ENCODE measurements around the gene MGAT4B. TPM values are rescaled to one million over a fixed set of nuclear protein-coding genes. Genes with fewer than 3 reads are reported as not detected.

Gene MGAT4B
- total RNA-seq, 2 experiments from 2014 or later = 141 to 145 TPM

DNA sequence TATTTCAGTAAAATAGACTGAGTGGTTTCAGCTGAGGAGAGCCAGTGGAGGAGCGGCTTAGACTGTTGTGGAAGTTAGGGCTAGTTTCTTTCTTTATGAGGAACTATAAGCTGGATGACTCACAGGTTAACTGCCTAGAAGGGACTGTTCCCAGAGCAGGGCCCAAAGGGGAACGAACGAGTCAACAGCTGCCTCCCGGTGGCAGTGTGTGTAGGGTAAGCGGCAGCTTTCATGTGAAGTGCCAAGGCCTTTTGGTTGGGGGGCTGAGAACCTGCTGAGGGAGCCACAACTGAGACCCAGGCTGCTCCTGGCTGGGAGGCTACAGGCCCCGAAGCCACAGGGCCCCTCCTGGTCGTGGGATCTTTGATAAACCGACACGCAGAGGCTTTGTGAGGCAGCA lies 21.0 kb upstream of the MGAT4B start:
- Histone ChIP-seq H3K27me3 (ENCODE audit: control insufficient read depth in 1 of 2, insufficient read depth in 2 of 2, low read length in 2 of 2) (no peaks in the 10 kb centered on the region), H3K4me3 (ENCODE audit: low read length) (no peak overlapping the region), H3K4me1 (ENCODE audit: insufficient read depth, low read length) (peaks cover 24% of the 10 kb centered on the region), H3K27ac (ENCODE audit: low read depth in 1 of 2, low read length in 2 of 2) (no peak overlapping the region), H3K9me3 (ENCODE audit: control insufficient read depth in 1 of 2, insufficient read depth in 1 of 2, low read length in 2 of 2) (no peaks in the 10 kb centered on the region), H3K36me3 (ENCODE audit: insufficient read depth, low read length) (peaks cover 82% of the 10 kb centered on the region)
- intact Hi-C loops (cut with DNase I, micrococcal nuclease) = no loop called here
- ATAC-seq (ENCODE audit: poor library complexity) = peak; percentile 37
- Mint-ChIP-seq H3K27ac (peak overlapping the region; percentile 61), H3K36me3 (ENCODE audit: low read depth) (peaks cover 97% of the 10 kb centered on the region), H3K27me3 (no peaks in the 10 kb centered on the region), H3K4me1 (ENCODE audit: low read depth) (peaks cover 31% of the 10 kb centered on the region), H3K9me3 (no peaks in the 10 kb centered on the region), H3K4me3 (no peak overlapping the region)
- peak in 4 of 14 experiments; percentile 21 to 65 (median 46) for DNase-seq
- CTCF ChIA-PET = no interaction called here
- no peak for TF ChIP-seq CTCF (IDR thresholded peaks at IDR 0.05)
- POLR2A ChIA-PET = interaction anchor here (1.0 kb wide), 1 partner anchor 9 kb away, joined by 3 read pairs; no protein-coding TSS in a partner anchor

GRCh38 chr5:179825655-179826182 lies 19.1 kb upstream of the MGAT4B start:
- POLR2A ChIA-PET = interaction anchor here (1.5 kb wide), 1 partner anchor 11 kb away, joined by 4 read pairs; no protein-coding TSS in a partner anchor

DNA sequence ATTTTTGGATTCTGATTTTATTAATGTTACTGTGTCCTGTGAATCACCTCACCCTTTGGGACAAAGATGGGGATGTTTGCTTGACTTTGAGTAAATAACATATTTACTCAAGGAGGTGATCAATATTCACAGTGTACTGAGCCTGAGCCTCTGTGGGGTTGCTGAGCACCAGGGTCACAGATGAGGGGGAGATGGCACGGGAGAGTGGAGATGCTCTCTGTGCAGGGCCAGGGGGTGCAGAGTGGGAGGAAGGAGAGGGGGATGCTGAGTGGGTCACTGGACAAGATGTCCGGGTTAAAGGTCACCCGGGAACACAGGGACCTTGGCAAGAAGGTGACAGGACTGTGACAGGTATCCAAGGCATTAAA lies 18.1 kb upstream of the MGAT4B start:
- DNase-seq (no peak), ATAC-seq (ENCODE audit: poor library complexity) (no peak)
- intact Hi-C loops (cut with DNase I, micrococcal nuclease) = loop anchor here in 1 of 2 experiments (5.0 kb wide), 1 partner anchor 33 kb away; the partner anchor contains the start of gene MRNIP
- ChIA-PET POLR2A (interaction anchor here (1.5 kb wide), 1 partner anchor 12 kb away, joined by 4 read pairs; no protein-coding TSS in a partner anchor), CTCF (no interaction called here)
- H3K27me3 ChIP-seq (ENCODE audit: control insufficient read depth in 1 of 2, insufficient read depth in 2 of 2, low read length in 2 of 2) = no peaks in the 10 kb centered on the region
- H3K27ac Mint-ChIP-seq = peak overlapping the region; percentile 18
- peaks cover 46% of the 10 kb centered on the region for H3K4me1 ChIP-seq (ENCODE audit: insufficient read depth, low read length)
- no peak overlapping the region for H3K27ac ChIP-seq (ENCODE audit: low read depth in 1 of 2, low read length in 2 of 2)
- H3K4me3 Mint-ChIP-seq = peak overlapping the region; percentile 38
- no peaks in the 10 kb centered on the region for H3K9me3 ChIP-seq (ENCODE audit: control insufficient read depth in 1 of 2, insufficient read depth in 1 of 2, low read length in 2 of 2)
- TF ChIP-seq CTCF (IDR thresholded peaks at IDR 0.05) = no peak
- no peak overlapping the region for H3K4me3 ChIP-seq (ENCODE audit: low read length)
- H3K4me1 Mint-ChIP-seq (ENCODE audit: low read depth) = peaks cover 52% of the 10 kb centered on the region
- no peaks in the 10 kb centered on the region for H3K27me3 Mint-ChIP-seq
- H3K36me3 ChIP-seq (ENCODE audit: insufficient read depth, low read length) = peaks cover 61% of the 10 kb centered on the region
- peaks cover 81% of the 10 kb centered on the region for H3K36me3 Mint-ChIP-seq (ENCODE audit: low read depth)
- H3K9me3 Mint-ChIP-seq = no peaks in the 10 kb centered on the region

More at GRCh38 chr5:179825655-179826182, 19.1 kb upstream of the MGAT4B start:
- DNase-seq (peak in 1 of 14 experiments; percentile 21), ATAC-seq (ENCODE audit: poor library complexity) (no peak)
- Mint-ChIP-seq H3K9me3 (no peaks in the 10 kb centered on the region), H3K4me3 (no peak overlapping the region), H3K27me3 (no peaks in the 10 kb centered on the region), H3K27ac (no peak overlapping the region), H3K36me3 (ENCODE audit: low read depth) (peaks cover 91% of the 10 kb centered on the region), H3K4me1 (ENCODE audit: low read depth) (peaks cover 45% of the 10 kb centered on the region)
- Histone ChIP-seq H3K4me3 (ENCODE audit: low read length) (no peak overlapping the region), H3K27me3 (ENCODE audit: control insufficient read depth in 1 of 2, insufficient read depth in 2 of 2, low read length in 2 of 2) (no peaks in the 10 kb centered on the region), H3K4me1 (ENCODE audit: insufficient read depth, low read length) (peaks cover 37% of the 10 kb centered on the region), H3K36me3 (ENCODE audit: insufficient read depth, low read length) (peaks cover 70% of the 10 kb centered on the region), H3K27ac (ENCODE audit: low read depth in 1 of 2, low read length in 2 of 2) (no peak overlapping the region), H3K9me3 (ENCODE audit: control insufficient read depth in 1 of 2, insufficient read depth in 1 of 2, low read length in 2 of 2) (no peaks in the 10 kb centered on the region)
- intact Hi-C loops (cut with DNase I, micrococcal nuclease) = no loop called here
- no peak for TF ChIP-seq CTCF (IDR thresholded peaks at IDR 0.05)
- CTCF ChIA-PET = no interaction called here

Data from CD4-positive, alpha-beta T cell (primary cell).